Breast epithelium (tissue), 3 donors: ENCODE results near the gene HMGXB3.

Source experiments
- CTCF ChIP-seq, 3 donors: fragments of 450-650 bp; IDR thresholded peaks; one replicate each; pipeline ENCODE4 v1.5.1; 2016 to 2017; ENCODE audit warnings: antibody characterized with exemption in 3 of 3, mild to moderate bottlenecking in 3 of 3, moderate library complexity in 3 of 3
- POLR2A ChIP-seq: fragments of 450-650 bp; IDR thresholded peaks from one replicate; pipeline ENCODE4 v1.6.1; 2016; ENCODE audit warnings: antibody characterized with exemption, mild to moderate bottlenecking, moderate library complexity
- POLR2AphosphoS5 ChIP-seq, 3 donors: sonication (generic); formaldehyde crosslinking; IDR thresholded peaks; one replicate each; pipeline ENCODE4 v1.6.1; 2017; ENCODE audit warnings: antibody characterized with exemption in 3 of 3

GRCh38 chr5:150021491-150022157, 21.1 kb downstream of the HMGXB3 start:
- TF ChIP-seq POLR2A (no peak), CTCF (IDR thresholded peaks at IDR 0.05) (no peak), POLR2AphosphoS5 (IDR thresholded peaks at IDR 0.05) (no peak)
